Mucosa of descending colon (tissue), 3 donors: ENCODE measurements around the gene SERPINE3. TPM values are rescaled to one million over a fixed set of nuclear protein-coding genes. Genes with fewer than 3 reads are reported as not detected.

Experiments used
- ATAC-seq: fragments of 200-7000 bp; cut with Tn5 transposase; one replicate; pipeline ENCODE4 v1.9.1; 2020; ENCODE audit warnings: mild to moderate bottlenecking, moderate library complexity
- DNase-seq, 3 donors: peaks; one replicate each; pipeline ENCODE4 v3.0.0-alpha.2; 2020
- H3K36me3 ChIP-seq: fragments of 200-600 bp; one replicate; pipeline ENCODE4 v1.8.0; 2021; ENCODE audit warnings: low read depth, mild to moderate bottlenecking
- H3K4me1 ChIP-seq: fragments of 200-600 bp; one replicate; pipeline ENCODE4 v1.8.0; 2021; ENCODE audit warnings: low read depth, mild to moderate bottlenecking
- H3K4me3 ChIP-seq: fragments of 200-600 bp; one replicate; pipeline ENCODE4 v1.8.0; 2021; ENCODE audit warnings: mild to moderate bottlenecking
- H3K9me3 ChIP-seq: fragments of 200-600 bp; one replicate; pipeline ENCODE4 v1.8.0; 2021; ENCODE audit warnings: mild to moderate bottlenecking
- intact Hi-C, 2 donors: fragments of 100-400 bp; cut with DNase I in 1 of 2; cut with micrococcal nuclease in 1 of 2; formaldehyde crosslinking; loops; one replicate each; pipeline versions ENCODE4 v1.11.0 to v1.11.1; 2022; cut with DNase I, micrococcal nuclease
- total RNA-seq, 3 donors: library from RNA; stranded (reverse); fragmentation: NEBNext Ultra II Directional in 2 of 3; extraction: Animal tissue kit (Norgen Biotek cat#: 25700) in 2 of 3; gene quantifications; one replicate each; pipeline versions ENCODE4 v1.2.1 to v1.2.4, GENCODE V29; 2021 to 2023
- TF ChIP-seq, protein P1 (sequence below): fragments of 200-600 bp; IDR thresholded peaks from one replicate; pipeline ENCODE4 v1.8.0; 2022; ENCODE audit warnings: antibody characterized with exemption, mild to moderate bottlenecking
- donor health status: DM: no; HTN: no; CAD: no; lungs with moderate emphysema.
- donor health status: DM: no; HTN: no; CAD: no.
- donor health status: DM: no; HTN: yes; CAD: no.

SERPINE3 gene
- total RNA-seq, 3 donors from 2014 or later: not detected

DNA sequence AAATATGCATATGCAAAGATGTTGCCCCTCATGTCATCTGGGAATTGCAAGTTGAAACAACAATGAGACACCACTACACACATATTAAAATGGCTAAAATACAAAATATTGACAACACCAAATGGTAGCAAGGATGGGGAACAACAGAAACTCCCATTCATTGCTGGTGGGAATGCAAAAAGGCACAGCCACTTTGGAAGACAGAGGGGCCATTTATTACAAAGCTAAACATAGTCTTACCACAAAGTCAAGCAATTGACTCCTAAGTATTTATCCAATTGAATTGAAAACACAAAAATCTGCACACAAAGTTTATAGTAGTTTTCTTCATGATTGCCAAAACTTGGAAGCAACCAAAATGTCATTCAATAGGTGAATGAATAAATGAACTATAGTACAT is 6.1 kb upstream of the SERPINE3 start:
- ATAC-seq (no peak), DNase-seq (no peak)
- TF ChIP-seq, protein P1, sequence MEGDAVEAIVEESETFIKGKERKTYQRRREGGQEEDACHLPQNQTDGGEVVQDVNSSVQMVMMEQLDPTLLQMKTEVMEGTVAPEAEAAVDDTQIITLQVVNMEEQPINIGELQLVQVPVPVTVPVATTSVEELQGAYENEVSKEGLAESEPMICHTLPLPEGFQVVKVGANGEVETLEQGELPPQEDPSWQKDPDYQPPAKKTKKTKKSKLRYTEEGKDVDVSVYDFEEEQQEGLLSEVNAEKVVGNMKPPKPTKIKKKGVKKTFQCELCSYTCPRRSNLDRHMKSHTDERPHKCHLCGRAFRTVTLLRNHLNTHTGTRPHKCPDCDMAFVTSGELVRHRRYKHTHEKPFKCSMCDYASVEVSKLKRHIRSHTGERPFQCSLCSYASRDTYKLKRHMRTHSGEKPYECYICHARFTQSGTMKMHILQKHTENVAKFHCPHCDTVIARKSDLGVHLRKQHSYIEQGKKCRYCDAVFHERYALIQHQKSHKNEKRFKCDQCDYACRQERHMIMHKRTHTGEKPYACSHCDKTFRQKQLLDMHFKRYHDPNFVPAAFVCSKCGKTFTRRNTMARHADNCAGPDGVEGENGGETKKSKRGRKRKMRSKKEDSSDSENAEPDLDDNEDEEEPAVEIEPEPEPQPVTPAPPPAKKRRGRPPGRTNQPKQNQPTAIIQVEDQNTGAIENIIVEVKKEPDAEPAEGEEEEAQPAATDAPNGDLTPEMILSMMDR: no peak
- Histone ChIP-seq H3K4me1 (no peaks in the 10 kb centered on the region), H3K4me3 (no peak overlapping the region), H3K36me3 (no peaks in the 10 kb centered on the region), H3K9me3 (no peaks in the 10 kb centered on the region)
- intact Hi-C loops: no loop called here

DNA sequence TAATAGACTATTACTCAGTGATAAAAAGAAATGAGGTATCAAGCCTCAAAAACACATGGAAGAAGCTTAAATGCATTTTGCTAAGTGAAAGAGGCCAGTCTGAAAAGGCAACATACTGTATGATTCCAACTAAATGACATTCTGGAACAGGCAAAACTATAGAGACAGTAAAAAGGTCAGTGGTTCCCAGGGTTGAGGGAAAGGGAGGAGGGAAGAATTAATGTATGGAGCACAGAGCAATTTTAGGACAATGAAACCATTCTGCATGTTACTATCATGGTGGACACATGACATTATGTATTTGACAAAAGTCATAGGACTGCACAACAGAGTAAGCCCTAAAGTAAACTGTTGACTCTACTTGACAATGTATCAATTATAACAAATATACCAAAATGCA is 5.7 kb upstream of the SERPINE3 start:
- TF ChIP-seq, protein P1: no peak
- H3K4me3 ChIP-seq: no peak overlapping the region
- ATAC-seq (no peak), DNase-seq (no peak)
- H3K4me1 ChIP-seq: no peaks in the 10 kb centered on the region
- no peaks in the 10 kb centered on the region for H3K9me3 ChIP-seq
- intact Hi-C loops: no loop called here
- no peaks in the 10 kb centered on the region for H3K36me3 ChIP-seq

DNA sequence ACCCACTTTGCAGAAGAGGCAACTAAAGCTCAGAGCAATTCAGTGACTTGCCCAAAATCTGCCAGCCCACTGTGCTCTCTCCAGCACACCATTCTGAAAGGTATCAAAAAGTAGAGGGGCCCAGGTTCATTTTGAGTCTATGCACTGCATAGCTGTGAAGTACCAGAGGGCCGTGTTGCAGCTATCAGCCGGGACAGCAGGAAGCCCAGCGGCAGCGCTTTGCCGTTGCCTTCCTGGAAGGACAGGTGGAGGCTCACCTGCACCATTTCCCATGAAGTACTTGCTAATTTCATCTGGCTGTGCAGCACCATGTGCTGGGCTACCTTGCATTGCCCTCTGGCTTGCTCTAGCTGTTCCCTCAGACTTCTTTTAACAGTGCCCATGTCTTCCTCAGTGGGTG is 2.7 kb upstream of the SERPINE3 start:
- DNase-seq: no peak
- Histone ChIP-seq H3K36me3 (no peaks in the 10 kb centered on the region), H3K4me1 (no peaks in the 10 kb centered on the region), H3K9me3 (no peaks in the 10 kb centered on the region), H3K4me3 (no peak overlapping the region)
- ATAC-seq: no peak
- TF ChIP-seq, protein P1: no peak
- intact Hi-C loops: no loop called here

DNA sequence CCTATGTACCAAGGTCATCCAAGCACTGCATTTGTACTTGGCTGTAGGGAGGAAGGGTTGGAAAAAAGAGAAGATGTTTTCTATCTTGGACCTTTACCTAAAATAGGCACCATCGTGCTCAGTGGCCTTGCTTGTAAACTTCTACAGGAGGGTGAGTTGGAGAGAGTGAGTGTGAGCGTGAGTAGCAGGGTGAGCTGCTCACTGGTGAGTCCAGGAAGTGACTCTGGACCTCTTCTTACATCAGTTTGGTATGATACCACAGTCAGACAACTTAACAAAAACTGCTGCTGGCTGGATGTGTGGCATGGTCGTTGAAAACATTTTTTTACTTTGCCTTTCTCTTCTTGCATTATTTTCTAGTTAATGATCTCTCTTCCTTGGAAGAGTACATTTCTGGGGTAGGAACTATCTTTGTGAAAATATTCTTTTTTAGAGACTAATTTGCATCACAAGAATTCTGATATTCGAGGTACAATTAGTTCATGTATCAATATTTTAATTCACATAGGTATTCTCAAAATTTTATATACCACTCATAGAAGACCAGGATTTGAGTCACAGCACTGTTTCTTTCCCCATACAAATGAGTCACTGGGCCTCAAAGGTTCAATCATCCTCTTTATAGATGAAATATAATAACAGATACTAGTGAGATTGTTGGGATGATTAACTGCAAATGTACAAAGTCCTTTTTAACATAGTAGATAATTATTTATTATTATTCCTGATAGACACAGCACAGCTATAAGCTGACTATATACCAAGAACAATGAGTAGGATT is 651 bp downstream of the SERPINE3 start:
- no peak for DNase-seq
- ATAC-seq: no peak
- intact Hi-C loops: no loop called here
- TF ChIP-seq, protein P1: no peak
- no peak overlapping the region for H3K4me3 ChIP-seq
- H3K36me3 ChIP-seq: no peaks in the 10 kb centered on the region
- no peaks in the 10 kb centered on the region for H3K9me3 ChIP-seq
- H3K4me1 ChIP-seq: no peaks in the 10 kb centered on the region

DNA sequence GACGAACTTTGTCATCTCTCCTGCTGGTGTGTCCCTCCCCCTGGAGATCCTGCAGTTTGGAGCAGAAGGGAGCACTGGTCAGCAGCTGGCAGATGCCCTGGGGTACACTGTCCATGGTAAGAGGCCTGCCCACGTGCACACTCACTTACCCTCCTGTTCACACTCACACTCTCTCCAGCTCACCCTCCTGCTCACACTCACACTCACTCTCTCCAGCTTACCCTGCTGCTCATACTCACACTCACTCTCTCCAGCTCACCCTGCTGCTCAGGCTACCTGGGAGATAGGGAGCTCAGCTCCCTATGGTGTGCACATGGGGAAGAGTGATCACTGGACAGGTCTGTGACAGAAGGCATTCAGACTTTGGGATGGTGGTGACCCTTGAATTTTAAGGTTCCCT is 1.7 kb downstream of the SERPINE3 start:
- H3K9me3 ChIP-seq: no peaks in the 10 kb centered on the region
- no peak overlapping the region for H3K4me3 ChIP-seq
- H3K36me3 ChIP-seq: no peaks in the 10 kb centered on the region
- intact Hi-C loops: no loop called here
- ATAC-seq: no peak
- no peaks in the 10 kb centered on the region for H3K4me1 ChIP-seq
- TF ChIP-seq, protein P1: no peak
- DNase-seq: no peak
